Adrenal gland (tissue), 12 donors: ENCODE results near the gene RAB34. TPM values are rescaled to one million over a fixed set of nuclear protein-coding genes. Genes with fewer than 3 reads are reported as not detected.
"Not testable (repeated sequence)": the region's sequence is repeated elsewhere in the genome, so short reads cannot be mapped to it uniquely, and the experiment has no call there.

Source experiments
- DNase-seq, 7 donors: peaks; one replicate each; pipeline ENCODE4 v3.0.0-alpha.2; 2019 to 2020
- H3K27ac ChIP-seq, 5 donors: fragments of 200-600 bp; sonication (generic) in 4 of 5; 1 replicate in 3 of 5; 2 replicates in 2 of 5; pipeline versions ENCODE4 v1.5.1 to v1.8.0; 2016 to 2020; ENCODE audit warnings: mild to moderate bottlenecking in 1 of 5
- H3K27me3 ChIP-seq: fragments of 200-600 bp; 2 replicates; pipeline ENCODE4 v1.8.0; 2021
- H3K36me3 ChIP-seq, 2 donors: fragments of 200-600 bp; replicated peaks in 1 of 2; 1 replicate in 1 of 2; 2 replicates in 1 of 2; pipeline versions ENCODE4 v1.5.1 to v1.8.0; 2018 to 2022
- H3K4me1 ChIP-seq, 2 donors: fragments of 200-600 bp; replicated peaks in 1 of 2; 1 replicate in 1 of 2; 2 replicates in 1 of 2; pipeline versions ENCODE4 v1.5.1 to v1.8.0; 2018 to 2021
- H3K4me3 ChIP-seq, 4 donors: fragments of 200-600 bp; sonication (generic) in 3 of 4; one replicate each; pipeline ENCODE4 v1.5.1; 2016 to 2018
- H3K9me3 ChIP-seq, 3 donors: fragments of 200-600 bp; sonication (generic) in 1 of 3; replicated peaks in 1 of 3; 1 replicate in 2 of 3; 2 replicates in 1 of 3; pipeline versions ENCODE4 v1.5.1 to v1.8.0; 2016 to 2021
- CTCF ChIP-seq, 6 experiments: fragments of 450-650 bp in 4 of 6; fragments of 200-600 bp in 2 of 6; sonication (generic) in 1 of 6; IDR thresholded peaks; 1 replicate in 5 of 6; 2 replicates in 1 of 6; pipeline versions ENCODE4 v1.5.1 to v1.8.0; 2016 to 2021; ENCODE audit warnings: antibody characterized with exemption in 6 of 6, mild to moderate bottlenecking in 2 of 6, moderate library complexity in 1 of 6
- POLR2A ChIP-seq, 2 donors: fragments of 450-650 bp; IDR thresholded peaks; one replicate each; pipeline ENCODE4 v1.6.1; 2017; ENCODE audit warnings: antibody characterized with exemption in 2 of 2, mild to moderate bottlenecking in 2 of 2, moderate library complexity in 1 of 2
- WGBS, 4 donors: extraction: QIAGEN DNeasy Blood & Tissue Kit in 2 of 4; methylation state at CpG; one replicate each; pipeline versions ENCODE4 v1.1.5 to v1.1.7; 2013 to 2017; 5-methylcytosine and 5-hydroxymethylcytosine counted together
- intact Hi-C, 2 donors: fragments of 100-400 bp; cut with DNase I; formaldehyde crosslinking; loops; one replicate each; pipeline versions ENCODE4 v1.14.1 to v1.15.0; 2022 to 2023
- polyA plus RNA-seq, 3 donors: library from polyadenylated mRNA; stranded (reverse); fragments of 200-250 nt in 2 of 3; fragments of 350-450 nt in 1 of 3; fragmentation: Illumina TruSeq in 1 of 3; extraction: RNeasy Lipid Tissue Mini Kit (QIAGEN cat#74804) in 1 of 3; gene quantifications; one replicate each; pipeline ENCODE4 v1.2.3, GENCODE V29; 2013 to 2014
- total RNA-seq, 9 donors: library from RNA; depleted of rRNA in 4 of 9; stranded (reverse); fragments of >200 nt in 4 of 9; fragments of 120-200 nt in 1 of 9; fragmentation: NEBNext Ultra II Directional in 1 of 9; extraction: Animal tissue kit (Norgen Biotek cat#: 25700) in 1 of 9; gene quantifications; one replicate each; pipeline versions ENCODE4 v1.1.0 to v1.2.4, GENCODE V29; 2013 to 2023
- donor health status: healthy with polysubstance abuse.
- donor health status: Bipolar disorder and iron deficiency.
- donor health status: DM: yes; HTN: yes; CAD: no.
- donor health status: DM: no; HTN: no; CAD: no.
- donor health status: DM: no; HTN: no; CAD: no.
- donor health status: DM: yes; HTN: yes; CAD: no.

The RAB34 gene
- total and polyA plus RNA-seq, 12 donors, result 111 to 332 (median 146) TPM

- TF ChIP-seq POLR2A (IDR thresholded peaks at IDR 0.05) (peak in 1 of 2 donors; percentile 41), CTCF (IDR thresholded peaks at IDR 0.05) (no peak)
- Histone ChIP-seq H3K36me3 (peaks cover 0 to 40% of the 10 kb centered on the region in 2 donors), H3K27ac (peak overlapping the region; percentile 34 to 92 (median 51)), H3K9me3 (no peaks in the 10 kb centered on the region), H3K4me1 (peaks cover 21 to 51% of the 10 kb centered on the region in 2 donors), H3K27me3 (no peaks in the 10 kb centered on the region), H3K4me3 (peak overlapping the region in 2 of 4 donors; percentile 10 to 71)
- intact Hi-C loops, result no loop called here
- 0 to 2% (median 1%) methylated on average over 3 to 45 of the region's 45 CpGs; no CpG with 5 or more reads in 1 of the 4 donors for WGBS, 4 donors
- DNase-seq, result peak in 6 of 7 donors; percentile 48 to 82 (median 68)
These were observed 8.1 kb upstream of the RAB34 start for GRCh38 chr17:28725660-28726225.

- no peak for DNase-seq
- 31 to 39% (median 32%) methylated on average over 18 to 20 of the region's 20 CpGs for WGBS, 4 donors
- TF ChIP-seq CTCF (IDR thresholded peaks at IDR 0.05) (no peak), POLR2A (IDR thresholded peaks at IDR 0.05) (no peak)
- H3K27ac ChIP-seq, result peak overlapping the region; percentile 34 to 92 (median 51)
- H3K9me3 ChIP-seq, result no peaks in the 10 kb centered on the region
- H3K27me3 ChIP-seq, result no peaks in the 10 kb centered on the region
- intact Hi-C loops, result no loop called here
- peak overlapping the region in 2 of 4 donors; percentile 10 to 71 for H3K4me3 ChIP-seq
- peaks cover 0 to 40% of the 10 kb centered on the region in 2 donors for H3K36me3 ChIP-seq
- peaks cover 26 to 55% of the 10 kb centered on the region in 2 donors for H3K4me1 ChIP-seq
These were observed 7.5 kb upstream of the RAB34 start for GRCh38 chr17:28725166-28725659.

GRCh38 chr17:28724500-28725165 lies 7.0 kb upstream of the RAB34 start:
- DNase-seq, result no peak
- Histone ChIP-seq H3K27ac (peak overlapping the region in 2 of 5 donors; percentile 75 to 92), H3K4me1 (peaks cover 27 to 55% of the 10 kb centered on the region in 2 donors), H3K9me3 (no peaks in the 10 kb centered on the region), H3K36me3 (peaks cover 0 to 40% of the 10 kb centered on the region in 2 donors), H3K4me3 (no peak overlapping the region), H3K27me3 (no peaks in the 10 kb centered on the region)
- 82 to 92% (median 86%) methylated on average over 10 of the region's 10 CpGs for WGBS, 4 donors
- intact Hi-C loops, result no loop called here
- no peak for TF ChIP-seq CTCF (IDR thresholded peaks at IDR 0.05)
- TF ChIP-seq POLR2A (IDR thresholded peaks at IDR 0.05), result no peak

- H3K27me3 ChIP-seq, H3K9me3 ChIP-seq, intact Hi-C loops, H3K4me3 ChIP-seq, DNase-seq, H3K27ac ChIP-seq: not testable (repeated sequence)
- peaks cover 31 to 59% of the 10 kb centered on the region in 2 donors for H3K4me1 ChIP-seq
- H3K36me3 ChIP-seq, result peaks cover 0 to 40% of the 10 kb centered on the region in 2 donors
- WGBS, 4 donors, result 69 to 84% (median 77%) methylated on average over 3 to 4 of the region's 4 CpGs
These were observed 6.3 kb upstream of the RAB34 start for GRCh38 chr17:28723836-28724499.
